Esophagus mucosa (tissue), 1 donor: ENCODE results near the gene C2CD4D. TPM values are rescaled to one million over a fixed set of nuclear protein-coding genes. Genes with fewer than 3 reads are reported as not detected.
A peak's percentile ranks its signal among the peaks of the same experiment; 100 is the strongest.
"Not testable (repeated sequence)": the region's sequence is repeated elsewhere in the genome, so short reads cannot be mapped to it uniquely, and the experiment has no call there.

ENCODE experiments used
- ATAC-seq: fragments of 200-7000 bp; cut with Tn5 transposase; one replicate; pipeline ENCODE4 v1.9.1; 2020
- total RNA-seq: library from RNA; stranded (reverse); gene quantifications from one replicate; pipeline ENCODE4 v1.2.4, GENCODE V29; 2023
- donor health status: DM: yes; HTN: yes; CAD: no.

Gene C2CD4D
- total RNA-seq, 1 donor from 2014 or later = 0.24 TPM

GRCh38 chr1:151858030-151858746, 18.6 kb upstream of the C2CD4D start:
- peak; percentile 57 for ATAC-seq

- ATAC-seq = no peak
Measured at GRCh38 chr1:151855933-151856332, 16.3 kb upstream of the C2CD4D start.

GRCh38 chr1:151855516-151855915, 15.9 kb upstream of the C2CD4D start:
- ATAC-seq = not testable (repeated sequence)

DNA sequence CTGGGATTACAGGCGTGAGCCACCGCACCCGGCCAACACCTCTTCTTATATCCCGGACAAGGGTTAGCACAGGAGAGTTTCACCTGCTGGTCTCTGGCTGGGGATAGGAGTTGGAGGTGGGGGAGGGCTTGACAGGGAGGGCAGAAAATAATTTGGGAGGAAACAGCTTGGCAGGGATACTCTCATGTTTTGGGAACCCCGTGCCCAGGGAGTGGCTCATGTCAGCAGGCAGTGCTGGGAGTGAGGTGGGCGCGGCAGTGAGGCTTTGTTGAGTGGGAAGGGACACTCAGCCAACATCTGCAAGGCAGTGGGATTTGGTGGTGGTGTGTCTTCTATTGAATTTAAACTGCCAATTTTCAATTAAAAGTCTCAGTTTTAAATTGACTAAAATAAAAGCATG, 15.0 kb upstream of the C2CD4D start:
- ATAC-seq = no peak

DNA sequence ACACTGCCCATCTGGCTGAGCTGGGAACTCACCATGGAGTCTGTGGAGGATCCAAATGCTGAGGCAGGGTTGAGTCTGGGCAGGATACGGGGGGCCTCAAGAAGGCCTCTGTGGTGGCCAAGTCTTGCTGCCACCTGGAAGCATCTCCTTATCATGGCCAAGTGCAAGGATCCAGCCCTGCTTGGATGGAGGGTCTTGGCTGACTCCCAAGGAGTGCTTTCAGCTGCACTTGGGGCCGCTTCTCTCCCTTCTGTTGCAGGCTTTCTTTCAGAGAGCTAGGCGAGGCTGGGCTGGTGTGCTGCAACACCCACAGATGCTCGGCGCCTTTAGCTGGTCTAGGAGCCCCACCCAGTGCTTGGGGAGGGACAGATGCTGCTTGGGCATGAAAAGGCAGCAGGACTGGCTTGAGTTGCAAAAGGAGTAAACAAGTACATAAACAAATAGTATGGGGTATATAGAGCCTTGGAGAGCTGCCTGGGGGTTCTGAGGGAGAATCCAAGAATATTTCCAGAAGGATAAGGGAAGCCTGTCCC, 13.9 kb upstream of the C2CD4D start, which contains the start of gene THEM5:
TSS of gene THEM5 (minus strand) at position 302 of the 533 bp plus-strand sequence. CDS start at position 155, 147 bp downstream.
- ATAC-seq = peak; percentile 42

- peak; percentile 4 for ATAC-seq
Measured at GRCh38 chr1:151852733-151853132, 13.1 kb upstream of the C2CD4D start.

DNA sequence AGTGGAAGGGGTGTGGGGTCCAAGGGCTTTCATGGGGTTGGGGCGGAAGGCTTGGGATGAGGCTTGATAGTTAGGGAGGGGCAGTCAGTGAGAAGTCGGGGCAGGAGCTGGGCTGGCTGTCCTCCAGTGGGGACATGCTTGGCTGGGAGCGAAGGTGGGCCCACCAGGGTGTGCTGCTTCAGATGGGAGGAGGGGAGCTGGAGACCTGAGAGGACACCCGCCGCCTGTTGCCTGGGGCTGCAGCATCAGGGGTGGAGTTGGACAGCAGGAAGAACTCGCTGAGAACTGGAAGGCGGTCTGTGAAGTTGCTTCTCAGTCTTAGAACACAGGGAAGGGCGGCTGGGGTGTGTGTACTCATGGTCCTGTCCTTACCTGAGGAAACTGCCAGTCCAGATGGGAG, 12.3 kb upstream of the C2CD4D start:
- ATAC-seq = peak; percentile 9

DNA sequence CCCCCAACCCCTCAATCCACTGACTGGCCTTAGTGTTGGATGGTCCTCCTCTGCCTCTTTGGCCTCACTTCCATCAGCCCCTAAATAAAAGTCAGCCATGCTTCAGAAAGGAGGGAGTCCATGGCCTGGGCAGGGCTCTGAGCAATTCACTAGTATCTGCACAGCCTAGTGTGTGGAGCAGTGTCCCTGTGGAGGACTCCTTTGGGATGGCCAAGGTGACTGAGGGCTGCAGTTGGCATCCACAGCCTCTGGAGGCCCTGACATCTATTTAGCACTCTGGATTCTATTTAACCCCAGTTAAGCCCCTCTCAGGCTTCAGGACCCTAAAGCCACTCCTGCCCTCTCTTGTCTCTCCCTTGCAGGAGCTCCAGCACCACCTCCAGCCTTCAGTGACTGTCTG, 10.3 kb upstream of the C2CD4D start:
- no peak for ATAC-seq

GRCh38 chr1:151849126-151849525, 9.5 kb upstream of the C2CD4D start:
- ATAC-seq = no peak

DNA sequence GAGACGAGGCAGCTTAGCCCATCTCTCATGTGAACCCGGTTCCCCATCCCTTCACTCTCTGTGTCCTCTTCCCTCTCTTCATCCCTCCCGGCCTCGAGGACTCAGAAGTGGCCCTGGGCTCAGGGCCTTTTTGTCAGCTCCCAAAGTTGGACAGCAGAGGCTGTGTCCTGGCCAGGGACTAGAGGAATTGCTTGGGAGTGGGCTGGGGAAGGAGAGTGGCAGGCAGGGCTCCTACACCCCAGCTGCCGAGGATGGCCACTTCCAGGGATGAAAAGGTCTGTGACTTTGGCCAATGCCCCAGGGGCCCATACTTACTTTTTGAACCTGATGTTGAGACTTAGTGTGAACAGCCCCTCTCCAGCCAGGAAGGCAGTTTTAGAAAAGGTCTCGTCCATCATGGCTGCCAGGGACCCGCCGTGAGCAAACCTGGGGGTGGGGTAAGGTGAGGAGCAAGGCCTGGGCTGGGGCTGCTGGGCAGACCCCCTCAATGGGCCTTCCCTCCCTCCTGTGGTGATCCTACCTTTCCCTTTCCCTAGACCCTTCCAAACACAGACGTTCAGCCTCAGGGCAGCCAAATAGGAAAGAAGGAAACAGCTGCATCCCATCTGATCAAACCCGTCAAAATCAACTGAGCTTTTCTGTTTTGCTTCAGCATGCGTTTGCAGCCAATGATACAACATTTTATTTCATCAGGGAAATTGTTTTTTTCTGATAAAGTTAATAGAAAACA, 8.4 kb upstream of the C2CD4D start:
- ATAC-seq = no peak

GRCh38 chr1:151846686-151847237, 7.1 kb upstream of the C2CD4D start:
- no peak for ATAC-seq

DNA sequence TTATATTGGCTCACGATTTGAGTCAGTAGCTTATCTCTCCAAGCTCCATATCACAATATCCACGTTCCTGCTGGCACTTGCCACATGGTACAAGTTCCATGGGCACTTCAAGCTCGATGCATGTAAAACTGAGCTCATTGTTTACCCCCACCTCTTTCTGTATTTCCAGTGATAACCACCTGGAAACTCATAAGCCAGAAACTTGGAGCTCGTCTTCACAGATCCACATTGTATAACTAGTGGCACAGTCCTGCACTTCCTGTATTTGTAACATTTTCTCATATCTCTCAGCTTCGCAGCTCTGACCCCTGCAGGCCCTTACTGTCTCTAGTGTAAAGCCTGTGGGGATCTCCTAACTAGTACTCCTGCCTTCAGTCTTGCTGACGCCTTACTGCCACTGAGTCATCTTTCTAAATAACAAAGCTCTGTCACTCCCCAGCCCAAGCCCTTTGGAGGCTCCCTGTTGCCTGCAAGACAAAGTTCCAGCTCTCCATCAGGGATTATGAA, 6.5 kb upstream of the C2CD4D start:
- peak; percentile 75 for ATAC-seq

- ATAC-seq = no peak
Measured at GRCh38 chr1:151843398-151843797, 3.8 kb upstream of the C2CD4D start.

DNA sequence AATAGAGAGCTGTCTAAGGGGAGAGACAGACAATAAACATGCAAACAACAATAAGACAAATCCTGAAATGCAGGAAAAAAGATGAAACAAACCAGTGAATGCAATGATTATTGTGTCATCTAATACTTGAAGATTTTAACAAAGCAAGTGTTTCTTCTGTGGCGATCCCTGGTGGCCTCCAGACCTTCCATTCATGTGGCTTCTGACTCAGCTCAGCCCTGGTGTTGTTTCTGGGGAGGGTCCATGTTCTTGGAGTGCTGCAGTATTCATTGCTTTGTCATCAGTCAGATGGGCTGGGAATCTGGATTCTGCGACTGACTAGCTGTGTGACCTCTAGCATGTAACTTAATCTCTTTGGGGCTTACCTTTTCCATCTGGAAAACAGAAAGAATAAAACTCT, 1.5 kb upstream of the C2CD4D start:
- ATAC-seq = no peak

- ATAC-seq = no peak
Measured at GRCh38 chr1:151840421-151840820, 801 bp upstream of the C2CD4D start.

DNA sequence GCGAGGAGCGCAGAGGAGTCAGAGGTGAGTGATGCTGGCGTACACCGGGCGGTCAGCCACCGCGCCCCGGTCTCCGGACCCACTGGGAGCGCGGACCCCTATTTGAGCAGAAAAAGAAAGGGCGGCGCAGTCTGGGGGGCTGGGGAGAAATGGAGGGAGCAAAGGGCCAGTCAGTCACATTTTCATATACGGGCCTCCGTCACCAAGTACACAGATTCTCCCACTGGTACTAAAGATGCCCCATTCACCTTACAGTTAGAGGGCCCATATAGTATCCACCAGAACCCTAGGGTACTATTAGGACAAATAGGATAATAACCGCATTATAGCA, 573 bp downstream of the C2CD4D start:
- no peak for ATAC-seq

- ATAC-seq = peak; percentile 12
Measured at GRCh38 chr1:151838222-151839081, 1.2 kb downstream of the C2CD4D start.

- ATAC-seq = no peak
Measured at GRCh38 chr1:151837884-151838221, 1.8 kb downstream of the C2CD4D start.

GRCh38 chr1:151837197-151837596, 2.4 kb downstream of the C2CD4D start:
- no peak for ATAC-seq

DNA sequence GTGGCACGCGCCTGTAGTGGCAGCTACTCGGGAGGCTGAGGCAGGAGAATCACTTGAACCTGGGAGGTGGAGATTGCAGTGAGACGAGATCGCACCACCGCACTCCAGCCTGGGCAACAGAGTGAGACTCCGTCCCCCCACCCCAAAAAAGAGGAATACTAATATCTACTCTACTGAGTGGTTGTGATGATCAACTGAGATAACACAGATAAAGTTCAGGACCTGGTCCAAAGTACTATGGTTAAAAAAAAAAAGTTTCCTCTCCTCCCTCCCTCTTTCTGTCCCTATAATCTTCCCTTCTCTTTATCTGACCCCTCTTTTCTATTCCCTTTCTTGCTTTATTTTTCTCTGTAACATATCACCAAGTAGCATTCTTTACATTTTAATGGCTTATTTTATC, 4.0 kb downstream of the C2CD4D start:
- ATAC-seq = no peak

GRCh38 chr1:151834239-151834638, 5.4 kb downstream of the C2CD4D start:
- ATAC-seq = no peak

DNA sequence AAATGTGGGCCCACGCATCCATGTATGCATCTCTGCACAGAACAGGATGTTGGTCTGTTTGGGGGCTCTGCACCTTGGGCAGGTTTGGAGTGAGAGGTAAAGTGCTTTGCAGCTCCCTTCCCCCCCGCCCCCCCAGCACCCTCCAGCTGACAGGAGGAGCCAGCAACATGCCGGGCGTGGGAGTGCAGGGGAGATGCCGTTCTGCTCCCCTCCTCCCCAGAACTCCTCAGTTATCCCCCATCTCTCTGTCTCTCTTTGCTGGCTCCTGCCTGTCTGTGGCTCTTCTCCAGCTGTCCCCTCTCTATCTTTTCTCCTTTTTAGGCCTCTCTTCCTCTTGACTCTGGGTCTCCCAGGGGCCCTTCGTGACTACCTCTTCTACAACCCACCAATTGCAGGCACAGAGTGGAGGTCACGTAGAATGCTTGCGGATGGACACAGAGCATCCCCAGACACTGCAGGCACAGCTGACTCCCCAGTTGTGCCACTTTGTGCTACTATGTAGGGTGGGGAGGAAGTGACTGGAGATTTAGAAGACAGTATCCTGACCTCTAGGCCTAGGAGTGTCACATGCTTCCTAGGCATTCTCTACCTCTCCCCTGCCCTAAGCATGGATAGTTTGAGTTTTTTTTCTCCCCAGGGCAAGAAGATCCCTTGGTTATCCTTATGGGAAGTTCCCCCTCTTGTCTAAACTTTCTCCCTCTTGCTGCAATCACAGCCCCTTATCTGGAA, 6.3 kb downstream of the C2CD4D start:
- no peak for ATAC-seq
